H1 (cell line): Measurements from ENCODE around the gene BACE2. TPM values are rescaled to one million over a fixed set of nuclear protein-coding genes. Genes with fewer than 3 reads are reported as not detected.

Source experiments
- CTCF ChIA-PET: fragments of 300-600 bp; sonication (Branson Sonifier 250); formaldehyde crosslinking; loops from one replicate; lab custom pipeline; 2021; ENCODE audit not compliant: partially characterized antibody; lab: Charles Lee
- POLR2A ChIA-PET: fragments of 300-600 bp; sonication (Branson Sonifier 250); formaldehyde crosslinking; loops from one replicate; lab custom pipeline; 2021; ENCODE audit warnings: inconsistent platforms; ENCODE audit not compliant: partially characterized antibody; lab: Charles Lee
- DNase-seq, 2 experiments: peaks; one replicate each; pipeline versions ENCODE4 v3.0.0 to v3.0.0-alpha.2; 2010 to 2022; ENCODE audit warnings: low spot score in 2 of 2, low read depth in 1 of 2, mixed read lengths in 1 of 2
- FAIRE-seq: peaks from 2 replicates; lab custom pipeline; 2011; peaks lifted over from hg19 to GRCh38; lab: Jason Lieb, UNC
- H2AFZ ChIP-seq: 2 replicates; pipeline ENCODE4 v1.8.1; 2012; ENCODE audit warnings: low read length, inconsistent platforms
- H2AK5ac ChIP-seq: 2 replicates; pipeline ENCODE4 v1.6.1; 2013; ENCODE audit warnings: low read depth, low read length
- H2BK120ac ChIP-seq: replicated peaks from 2 replicates; pipeline ENCODE3; 2013; ENCODE audit warnings: low read depth, low read length, inconsistent platforms
- H2BK12ac ChIP-seq: 2 replicates; pipeline ENCODE4 v1.6.1; 2013; ENCODE audit warnings: low read depth, low read length
- H2BK15ac ChIP-seq: 2 replicates; pipeline ENCODE4 v1.6.1; 2013; ENCODE audit warnings: low read length
- H2BK20ac ChIP-seq: 2 replicates; pipeline ENCODE4 v1.6.1; 2013; ENCODE audit warnings: low read length
- H2BK5ac ChIP-seq: 2 replicates; pipeline ENCODE4 v1.6.1; 2013; ENCODE audit warnings: low read depth, low read length
- H3K14ac ChIP-seq: 2 replicates; pipeline ENCODE4 v1.6.1; 2013; ENCODE audit warnings: inconsistent platforms; ENCODE audit not compliant: insufficient read length
- H3K18ac ChIP-seq: 2 replicates; pipeline ENCODE4 v1.6.1; 2013; ENCODE audit warnings: low read length; ENCODE audit errors: extremely low read depth
- H3K23ac ChIP-seq: 2 replicates; pipeline ENCODE4 v1.6.1; 2013; ENCODE audit warnings: inconsistent platforms; ENCODE audit not compliant: insufficient read length
- H3K23me2 ChIP-seq: 2 replicates; pipeline ENCODE4 v1.6.1; 2013; ENCODE audit warnings: low read depth, low read length
- H3K27ac ChIP-seq: 2 replicates; pipeline ENCODE4 v1.6.1; 2011; ENCODE audit warnings: low read depth, low read length, inconsistent platforms
- H3K27me3 ChIP-seq, 4 experiments: replicated peaks in 1 of 4; 1 replicate in 1 of 4; 2 replicates in 3 of 4; pipeline versions ENCODE4 v1.6.1 to v1.8.1; 2011 to 2013; ENCODE audit warnings: low read length in 3 of 4, mild to moderate bottlenecking in 3 of 4, inconsistent platforms in 2 of 4, mixed read lengths in 2 of 4, moderate library complexity in 1 of 4; ENCODE audit not compliant: control insufficient read depth in 3 of 4, insufficient read depth in 3 of 4; ENCODE audit errors: extremely low read depth in 1 of 4
- H3K36me3 ChIP-seq, 4 experiments: 2 replicates each; pipeline versions ENCODE4 v1.6.1 to v1.8.1; 2011 to 2013; ENCODE audit warnings: mild to moderate bottlenecking in 4 of 4, low read length in 3 of 4, moderate library complexity in 2 of 4, control low read depth in 1 of 4, inconsistent platforms in 1 of 4; ENCODE audit not compliant: insufficient read depth in 4 of 4, control insufficient read depth in 2 of 4
- H3K4ac ChIP-seq: replicated peaks from 2 replicates; pipeline ENCODE3; 2013; ENCODE audit warnings: low read length, low read depth, mixed read lengths, inconsistent platforms; ENCODE audit not compliant: insufficient read length
- H3K4me1 ChIP-seq, 4 experiments: replicated peaks in 1 of 4; 1 replicate in 1 of 4; 2 replicates in 3 of 4; pipeline versions ENCODE4 v1.6.1 to v1.8.1; 2011 to 2013; ENCODE audit warnings: low read length in 3 of 4, inconsistent platforms in 2 of 4, mixed read lengths in 1 of 4; ENCODE audit not compliant: insufficient read depth in 4 of 4, control insufficient read depth in 3 of 4
- H3K4me2 ChIP-seq, 2 experiments: 2 replicates each; pipeline versions ENCODE4 v1.6.1 to v1.8.1; 2011 to 2013; ENCODE audit warnings: low read depth in 2 of 2, low read length in 2 of 2, control low read depth in 1 of 2, inconsistent platforms in 1 of 2, mild to moderate bottlenecking in 1 of 2; ENCODE audit not compliant: insufficient read depth in 1 of 2
- H3K4me3 ChIP-seq, 4 experiments: fragments of 200-600, 300-600 bp in 1 of 4; sonication (generic), shearing (Covaris generic), sonication (Bioruptor Twin) in 1 of 4; 2 replicates each; pipeline versions ENCODE4 v1.5.1 to v1.8.1; 2011 to 2016; ENCODE audit warnings: low read length in 4 of 4, low read depth in 3 of 4, control low read depth in 2 of 4, inconsistent platforms in 2 of 4, mild to moderate bottlenecking in 2 of 4, mixed read lengths in 1 of 4, moderate library complexity in 1 of 4; ENCODE audit not compliant: insufficient read depth in 2 of 4; ENCODE audit errors: extremely low read depth in 1 of 4
- H3K56ac ChIP-seq: replicated peaks from 2 replicates; pipeline ENCODE3; 2013; ENCODE audit warnings: low read depth, mild to moderate bottlenecking, mixed read lengths, low read length, inconsistent platforms; ENCODE audit not compliant: insufficient read length
- H3K79me1 ChIP-seq: 2 replicates; pipeline ENCODE4 v1.6.1; 2013; ENCODE audit warnings: low read depth, low read length, control low read depth
- H3K79me2 ChIP-seq, 2 experiments: 2 replicates each; pipeline versions ENCODE4 v1.6.1 to v1.8.1; 2012 to 2013; ENCODE audit warnings: low read length in 2 of 2, mild to moderate bottlenecking in 2 of 2, inconsistent platforms in 1 of 2; ENCODE audit not compliant: insufficient read depth in 2 of 2, control insufficient read depth in 1 of 2
- H3K9ac ChIP-seq, 4 experiments: replicated peaks in 1 of 4; 1 replicate in 1 of 4; 2 replicates in 3 of 4; pipeline versions ENCODE4 v1.6.1 to v1.8.1; 2011 to 2013; ENCODE audit warnings: low read depth in 3 of 4, low read length in 3 of 4, control low read depth in 2 of 4, mild to moderate bottlenecking in 2 of 4, moderate library complexity in 2 of 4, inconsistent platforms in 1 of 4; ENCODE audit errors: extremely low read depth in 1 of 4
- H3K9me3 ChIP-seq, 2 experiments: 2 replicates each; pipeline versions ENCODE4 v1.6.1 to v1.8.1; 2012 to 2013; ENCODE audit warnings: mild to moderate bottlenecking in 2 of 2, moderate library complexity in 2 of 2, control low read depth in 1 of 2, inconsistent platforms in 1 of 2, low read depth in 1 of 2, low read length in 1 of 2, mixed read lengths in 1 of 2; ENCODE audit not compliant: insufficient read depth in 2 of 2
- H4K20me1 ChIP-seq, 2 experiments: replicated peaks in 1 of 2; 2 replicates each; pipeline versions ENCODE3 to v1.8.1; 2011 to 2013; ENCODE audit warnings: inconsistent platforms in 2 of 2, low read length in 2 of 2, mild to moderate bottlenecking in 1 of 2; ENCODE audit not compliant: insufficient read depth in 2 of 2, control insufficient read depth in 1 of 2
- H4K5ac ChIP-seq: 2 replicates; pipeline ENCODE4 v1.6.1; 2013; ENCODE audit warnings: low read length, low read depth, mixed read lengths, inconsistent platforms; ENCODE audit not compliant: insufficient read length
- H4K8ac ChIP-seq: 2 replicates; pipeline ENCODE4 v1.8.0; 2013; ENCODE audit warnings: mild to moderate bottlenecking, moderate library complexity, low read length, inconsistent platforms; ENCODE audit not compliant: insufficient read depth; ENCODE audit errors: extremely low read depth
- H4K91ac ChIP-seq: replicated peaks from 2 replicates; pipeline ENCODE3; 2013; ENCODE audit warnings: low read length, mixed read lengths, inconsistent platforms; ENCODE audit not compliant: insufficient read length
- ASH2L ChIP-seq: fragments of 200-600, 300-600 bp; sonication (generic); IDR thresholded peaks from one replicate; pipeline ENCODE4 v1.7.1; 2017; ENCODE audit warnings: low read length
- ATF2 ChIP-seq: IDR thresholded peaks from 2 replicates; pipeline ENCODE4 v1.6.1; 2012; ENCODE audit warnings: low read length, inconsistent platforms
- RBBP5 ChIP-seq: IDR thresholded peaks from 2 replicates; pipeline ENCODE4 v1.7.1; 2012; ENCODE audit warnings: low read depth, mild to moderate bottlenecking, inconsistent platforms, low read length, moderate library complexity, borderline replicate concordance
- RFX5 ChIP-seq: IDR thresholded peaks from 2 replicates; pipeline ENCODE4 v1.6.1; 2011; ENCODE audit warnings: low read depth, low read length, improper control_type of control experiment, borderline replicate concordance
- RXRA ChIP-seq: IDR thresholded peaks from 2 replicates; pipeline ENCODE4 v1.6.1; 2011; ENCODE audit warnings: low read depth, mild to moderate bottlenecking, low read length, moderate library complexity; ENCODE audit not compliant: insufficient read depth
- USF2 ChIP-seq: IDR thresholded peaks from 2 replicates; pipeline ENCODE4 v1.6.1; 2011; ENCODE audit warnings: low read length, improper control_type of control experiment
- WGBS, 2 experiments: shearing (Covaris generic) in 1 of 2; methylation state at CpG; one replicate each; pipeline versions ENCODE4 v1.1.6 to v1.1.7; 2013 to 2015; ENCODE audit warnings: low lambda C conversion rate in 2 of 2, mixed read lengths in 2 of 2, inconsistent platforms in 1 of 2, low coverage in 1 of 2, missing lambda C conversion rate in 1 of 2; ENCODE audit not compliant: insufficient replicate concordance in 2 of 2, insufficient coverage in 1 of 2, insufficient read length in 1 of 2; ENCODE audit errors: extremely low coverage in 1 of 2, missing lambda C conversion rate in 1 of 2; 5-methylcytosine and 5-hydroxymethylcytosine counted together
- polyA plus RNA-seq, 7 experiments: library from polyadenylated mRNA; depleted of rRNA in 3 of 7; stranded (reverse) in 5 of 7; unstranded in 2 of 7; fragments of >200 nt in 5 of 7; fragments of 200-250 nt in 2 of 7; gene quantifications; 1 replicate in 5 of 7; 2 replicates in 1 of 7; 4 replicates in 1 of 7; pipeline versions ENCODE4 v1.2.1 to v1.2.3, GENCODE V29; 2011 to 2013; ENCODE audit warnings: missing spikeins in 2 of 7, mixed read lengths in 2 of 7
- total RNA-seq: library from RNA; stranded (reverse); fragmentation: NEBNext Ultra II Directional; extraction: Animal tissue kit (Norgen Biotek cat#: 25700); gene quantifications from 2 replicates; pipeline ENCODE4 v1.2.1, GENCODE V29; 2021

The BACE2 gene
- total and polyA plus RNA-seq, 2 of the 8 experiments (the other 6 are each of a cell fraction or from before 2014, with no cell fraction given), result 8.1 to 10.9 TPM

DNA sequence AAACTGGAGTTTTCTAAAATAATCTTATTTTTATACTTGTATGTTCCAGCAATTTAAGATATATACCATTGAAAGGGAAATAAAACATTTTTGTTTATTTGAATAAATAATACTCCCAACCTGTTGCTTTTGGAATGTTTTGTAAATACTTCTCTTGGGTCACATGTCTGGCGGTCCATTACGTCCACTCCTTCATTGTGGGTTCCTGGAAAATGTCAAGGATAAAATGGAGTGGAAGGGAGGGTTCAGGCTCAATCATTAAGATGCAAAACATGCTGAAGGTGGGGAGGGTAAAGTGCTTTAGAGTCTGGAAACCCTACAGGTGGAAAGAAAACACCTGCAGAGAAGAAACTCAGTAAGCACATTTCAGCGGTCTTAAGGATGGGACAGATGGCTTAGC lies 114.5 kb downstream of the BACE2 start:
- TF ChIP-seq ATF2 (no peak), RFX5 (no peak), ASH2L (no peak), RBBP5 (no peak), RXRA (no peak), USF2 (no peak)
- Histone ChIP-seq H3K9me3 (no peaks in the 10 kb centered on the region), H2BK5ac (no peak overlapping the region), H3K27me3 (no peaks in the 10 kb centered on the region), H2BK12ac (no peak overlapping the region), H2AFZ (no peak overlapping the region), H3K23me2 (no peaks in the 10 kb centered on the region), H3K18ac (no peak overlapping the region), H2BK15ac (no peak overlapping the region; the same call in 1 of the 2 replicates), H3K4me1 (peaks cover 0 to 3% (median 1%) of the 10 kb centered on the region in 4 experiments; a peak in 1 of 7 replicates), H4K20me1 (no peaks in the 10 kb centered on the region), H3K36me3 (no peaks in the 10 kb centered on the region), H2BK120ac (no peak overlapping the region), H2BK20ac (no peak overlapping the region), H3K23ac (no peak overlapping the region), H3K14ac (no peak overlapping the region), H4K91ac (no peak overlapping the region), H2AK5ac (no peak overlapping the region), H3K4me2 (no peak overlapping the region), H4K8ac (no peak overlapping the region), H3K4ac (no peak overlapping the region), H3K4me3 (no peak overlapping the region), H3K9ac (no peak overlapping the region), H4K5ac (no peak overlapping the region), H3K27ac (no peak overlapping the region), H3K56ac (no peak overlapping the region), H3K79me1 (no peaks in the 10 kb centered on the region), H3K79me2 (no peaks in the 10 kb centered on the region)
- WGBS, 2 experiments, result 75% methylated on average over 3 of the region's 3 CpGs; no CpG with 5 or more reads in 1 of the 2 experiments
- DNase-seq (no peak), FAIRE-seq (no peak)
- POLR2A ChIA-PET, result no interaction called here
- CTCF ChIA-PET, result interaction anchor here (0.5 to 5.4 kb wide), 49 partner anchors 9 to 535 kb away, joined by 3 to 72 read pairs (median 5); partner anchors contain the start of genes FAM3B and MX2
